ENCODE data around the gene DCHS2. TPM values are rescaled to one million over a fixed set of nuclear protein-coding genes. Genes with fewer than 3 reads are reported as not detected.
"Not testable (repeated sequence)": the region's sequence is repeated elsewhere in the genome, so short reads cannot be mapped to it uniquely, and the experiment has no call there.

The DCHS2 gene
- total RNA-seq, 4 donors from 2014 or later = 0.26 to 0.93 (median 0.58) TPM

GRCh38 chr4:154230091-154230490, 261.5 kb downstream of the DCHS2 start:
- Histone ChIP-seq H3K4me1 (no peaks in the 10 kb centered on the region), H3K27ac (no peak overlapping the region), H3K4me3 (no peak overlapping the region), H3K36me3 (no peaks in the 10 kb centered on the region), H3K27me3 (no peaks in the 10 kb centered on the region), H3K9me3 (no peaks in the 10 kb centered on the region)
- TF ChIP-seq EP300 (IDR thresholded peaks at IDR 0.05) (no peak), POLR2AphosphoS5 (IDR thresholded peaks at IDR 0.05) (no peak), POLR2A (IDR thresholded peaks at IDR 0.05) (no peak)
- TF ChIP-seq, protein P1, sequence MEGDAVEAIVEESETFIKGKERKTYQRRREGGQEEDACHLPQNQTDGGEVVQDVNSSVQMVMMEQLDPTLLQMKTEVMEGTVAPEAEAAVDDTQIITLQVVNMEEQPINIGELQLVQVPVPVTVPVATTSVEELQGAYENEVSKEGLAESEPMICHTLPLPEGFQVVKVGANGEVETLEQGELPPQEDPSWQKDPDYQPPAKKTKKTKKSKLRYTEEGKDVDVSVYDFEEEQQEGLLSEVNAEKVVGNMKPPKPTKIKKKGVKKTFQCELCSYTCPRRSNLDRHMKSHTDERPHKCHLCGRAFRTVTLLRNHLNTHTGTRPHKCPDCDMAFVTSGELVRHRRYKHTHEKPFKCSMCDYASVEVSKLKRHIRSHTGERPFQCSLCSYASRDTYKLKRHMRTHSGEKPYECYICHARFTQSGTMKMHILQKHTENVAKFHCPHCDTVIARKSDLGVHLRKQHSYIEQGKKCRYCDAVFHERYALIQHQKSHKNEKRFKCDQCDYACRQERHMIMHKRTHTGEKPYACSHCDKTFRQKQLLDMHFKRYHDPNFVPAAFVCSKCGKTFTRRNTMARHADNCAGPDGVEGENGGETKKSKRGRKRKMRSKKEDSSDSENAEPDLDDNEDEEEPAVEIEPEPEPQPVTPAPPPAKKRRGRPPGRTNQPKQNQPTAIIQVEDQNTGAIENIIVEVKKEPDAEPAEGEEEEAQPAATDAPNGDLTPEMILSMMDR (IDR thresholded peaks at IDR 0.05) = no peak
- 55% methylated on average over 2 of the region's 2 CpGs for WGBS
- DNase-seq (ENCODE audit: low spot score in 2 of 2) = no peak

GRCh38 chr4:154222875-154223274, 268.7 kb downstream of the DCHS2 start:
- Histone ChIP-seq H3K27me3 (no peaks in the 10 kb centered on the region), H3K9me3 (peaks cover 5% of the 10 kb centered on the region), H3K27ac (no peak overlapping the region), H3K4me1 (no peaks in the 10 kb centered on the region), H3K36me3 (no peaks in the 10 kb centered on the region), H3K4me3 (no peak overlapping the region)
- no peak for DNase-seq (ENCODE audit: low spot score in 2 of 2)
- TF ChIP-seq POLR2AphosphoS5 (IDR thresholded peaks at IDR 0.05) = no peak
- TF ChIP-seq POLR2A (IDR thresholded peaks at IDR 0.05) = no peak
- TF ChIP-seq, protein P1 (IDR thresholded peaks at IDR 0.05) = no peak
- TF ChIP-seq EP300 (IDR thresholded peaks at IDR 0.05) = no peak

GRCh38 chr4:154218051-154218450, 273.5 kb downstream of the DCHS2 start:
- Histone ChIP-seq H3K27me3 (no peaks in the 10 kb centered on the region), H3K9me3 (peaks cover 5% of the 10 kb centered on the region), H3K4me3 (no peak overlapping the region), H3K36me3 (no peaks in the 10 kb centered on the region), H3K27ac (no peak overlapping the region), H3K4me1 (no peaks in the 10 kb centered on the region)
- TF ChIP-seq POLR2A (IDR thresholded peaks at IDR 0.05) = no peak
- TF ChIP-seq EP300 (IDR thresholded peaks at IDR 0.05) = no peak
- TF ChIP-seq, protein P1 (IDR thresholded peaks at IDR 0.05) = no peak
- no peak for TF ChIP-seq POLR2AphosphoS5 (IDR thresholded peaks at IDR 0.05)
- DNase-seq (ENCODE audit: low spot score in 2 of 2) = no peak

GRCh38 chr4:154217384-154217783, 274.2 kb downstream of the DCHS2 start:
- H3K9me3 ChIP-seq; H3K27ac ChIP-seq; H3K27me3 ChIP-seq; H3K36me3 ChIP-seq; H3K4me3 ChIP-seq; H3K4me1 ChIP-seq; DNase-seq (ENCODE audit: low spot score in 2 of 2): not testable (repeated sequence)
- 86% methylated on average over 13 of the region's 13 CpGs for WGBS

GRCh38 chr4:154211506-154211905, 280.1 kb downstream of the DCHS2 start:
- TF ChIP-seq, protein P1 (IDR thresholded peaks at IDR 0.05) = no peak
- TF ChIP-seq POLR2AphosphoS5 (IDR thresholded peaks at IDR 0.05) (no peak), EP300 (IDR thresholded peaks at IDR 0.05) (no peak), POLR2A (IDR thresholded peaks at IDR 0.05) (no peak)
- peaks cover 2% of the 10 kb centered on the region for H3K4me1 ChIP-seq
- H3K36me3 ChIP-seq = no peaks in the 10 kb centered on the region
- WGBS = 73% methylated on average over 1 of the region's 1 CpG
- H3K27me3 ChIP-seq = no peaks in the 10 kb centered on the region
- no peaks in the 10 kb centered on the region for H3K9me3 ChIP-seq
- no peak overlapping the region for H3K27ac ChIP-seq
- no peak overlapping the region for H3K4me3 ChIP-seq
- DNase-seq (ENCODE audit: low spot score in 2 of 2) = no peak

- Histone ChIP-seq H3K9me3 (no peaks in the 10 kb centered on the region), H3K4me1 (peaks cover 2% of the 10 kb centered on the region), H3K36me3 (no peaks in the 10 kb centered on the region), H3K27me3 (no peaks in the 10 kb centered on the region), H3K27ac (peak overlapping the region; percentile 7), H3K4me3 (no peak overlapping the region)
- 65% methylated on average over 5 of the region's 5 CpGs for WGBS
- no peak for DNase-seq (ENCODE audit: low spot score in 2 of 2)
- TF ChIP-seq POLR2A (IDR thresholded peaks at IDR 0.05) = no peak
- no peak for TF ChIP-seq EP300 (IDR thresholded peaks at IDR 0.05)
- TF ChIP-seq, protein P1 (IDR thresholded peaks at IDR 0.05) = no peak
- no peak for TF ChIP-seq POLR2AphosphoS5 (IDR thresholded peaks at IDR 0.05)
Observed at GRCh38 chr4:154208424-154208823, 283.2 kb downstream of the DCHS2 start.

Measured in suprapubic skin (tissue), 4 donors.